Fibroblast of villous mesenchyme (primary cell): ENCODE results near the gene ING2. TPM values are rescaled to one million over a fixed set of nuclear protein-coding genes. Genes with fewer than 3 reads are reported as not detected.
"Not testable (repeated sequence)": the region's sequence is repeated elsewhere in the genome, so short reads cannot be mapped to it uniquely, and the experiment has no call there.

Experiments used
- DNase-seq: peaks from one replicate; pipeline ENCODE4 v3.0.0-alpha.2; 2010; ENCODE audit warnings: low read depth
- H3K4me3 ChIP-seq: 2 replicates; pipeline ENCODE4 v1.5.1; 2011; ENCODE audit warnings: low read depth, mild to moderate bottlenecking, low read length
- CTCF ChIP-seq: IDR thresholded peaks from 2 replicates; pipeline ENCODE4 v1.5.1; 2012; ENCODE audit warnings: low read depth, mild to moderate bottlenecking, low read length; ENCODE audit not compliant: insufficient read depth
- total RNA-seq: library from RNA; depleted of rRNA; stranded (reverse); fragments of >200 nt; gene quantifications from 2 replicates; pipeline ENCODE4 v1.2.3, GENCODE V29; 2012

Gene ING2
- total RNA-seq, 1 donor = 8.6 TPM

GRCh38 chr4:183469285-183469684 lies 35.6 kb upstream of the ING2 start:
- no peak for TF ChIP-seq CTCF
- no peak overlapping the region for H3K4me3 ChIP-seq
- DNase-seq = peak; percentile 40

- no peak overlapping the region for H3K4me3 ChIP-seq
- no peak for TF ChIP-seq CTCF
- DNase-seq = no peak
Measured at GRCh38 chr4:183469936-183470335, 34.9 kb upstream of the ING2 start.

GRCh38 chr4:183470821-183471220 lies 34.0 kb upstream of the ING2 start:
- no peak for TF ChIP-seq CTCF
- no peak for DNase-seq
- no peak overlapping the region for H3K4me3 ChIP-seq

- peak; percentile 75 for DNase-seq
- no peak overlapping the region for H3K4me3 ChIP-seq
- peak; percentile 81 for TF ChIP-seq CTCF
Measured at GRCh38 chr4:183471946-183472708, 32.7 kb upstream of the ING2 start.

GRCh38 chr4:183478123-183478522 lies 26.7 kb upstream of the ING2 start:
- no peak for DNase-seq
- peak overlapping the region; percentile 18 for H3K4me3 ChIP-seq
- TF ChIP-seq CTCF = no peak

- no peak overlapping the region for H3K4me3 ChIP-seq
- no peak for DNase-seq
- no peak for TF ChIP-seq CTCF
Measured at GRCh38 chr4:183478926-183479325, 25.9 kb upstream of the ING2 start.

GRCh38 chr4:183482515-183483095 lies 22.3 kb upstream of the ING2 start:
- DNase-seq, H3K4me3 ChIP-seq: not testable (repeated sequence)
